Suppressor macrophage treated with lipopolysaccharide for 1 hour (primary cell): ENCODE results near the gene SNTN.

Source experiments
- DNase-seq, 3 donors: peaks; one replicate each; pipeline ENCODE4 v3.0.0-alpha.2; 2020 to 2022

The SNTN gene

GRCh38 chr3:63679186-63679585 is 26.7 kb downstream of the SNTN start:
- DNase-seq, result peak in 2 of 3 donors; percentile 39 to 83

DNA sequence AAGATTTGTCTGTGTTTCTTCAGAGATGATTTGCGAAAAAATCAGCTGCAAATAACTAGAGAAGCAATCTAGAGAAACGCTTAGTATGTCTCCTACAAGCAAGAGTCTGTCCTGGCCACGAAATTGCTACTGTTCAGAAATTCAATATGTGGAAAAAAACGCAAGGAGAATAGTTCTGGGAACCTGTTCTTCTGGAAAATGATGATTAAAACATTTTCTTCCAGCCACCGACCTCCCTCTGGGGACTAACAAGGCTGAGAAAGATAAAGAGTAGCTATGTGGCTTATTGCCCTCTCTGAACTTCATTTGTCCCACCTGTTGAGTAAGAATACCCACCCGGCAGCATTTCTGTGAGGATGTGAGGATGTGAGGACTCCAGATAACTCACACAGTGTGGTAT is 31.6 kb downstream of the SNTN start:
- peak in 1 of 3 donors; percentile 7 for DNase-seq

DNA sequence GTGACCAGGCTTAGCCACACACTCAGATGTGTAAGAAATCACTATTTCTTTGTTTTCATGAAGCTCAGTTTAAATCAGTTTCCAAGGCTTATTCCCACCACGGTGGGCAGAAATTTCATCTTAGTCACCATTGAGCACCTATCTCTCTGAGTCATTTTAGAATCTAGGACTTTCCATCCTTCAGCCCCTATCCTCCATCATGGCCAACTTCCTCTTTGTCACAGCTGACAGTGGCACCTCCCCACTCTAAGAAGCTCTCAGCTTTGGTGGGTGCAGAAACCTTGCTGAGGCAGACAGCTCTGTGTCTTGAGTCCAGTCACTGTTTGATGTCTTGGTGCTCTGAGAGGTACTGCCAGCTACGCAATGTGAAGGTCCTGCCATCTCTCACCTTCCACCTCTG is 32.9 kb downstream of the SNTN start:
- peak; percentile 11 to 41 (median 18) for DNase-seq

GRCh38 chr3:63687278-63688225 is 35.1 kb downstream of the SNTN start:
- DNase-seq, result no peak

DNA sequence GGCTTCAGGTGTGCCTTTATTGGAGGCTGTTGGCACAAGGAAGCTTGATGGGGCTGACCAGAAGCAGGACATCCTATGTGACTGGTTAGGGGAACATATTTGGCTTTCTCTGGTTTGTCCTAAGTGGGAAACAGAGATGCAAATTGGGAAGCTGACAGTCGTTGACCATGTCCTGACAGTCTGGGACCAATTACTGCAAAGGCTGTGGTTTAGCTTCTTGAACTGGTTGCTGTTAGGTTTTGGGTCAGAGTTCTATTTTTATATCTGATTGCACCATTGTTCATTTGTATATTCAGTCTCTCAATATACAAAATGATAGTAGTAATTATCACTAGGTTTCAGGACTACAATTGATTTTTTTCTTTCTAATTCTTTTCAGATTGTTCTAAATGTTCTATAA is 36.8 kb downstream of the SNTN start:
- no peak for DNase-seq

- DNase-seq, result no peak
These were observed 40.9 kb downstream of the SNTN start for GRCh38 chr3:63693351-63693750.

GRCh38 chr3:63705092-63705645 is 52.7 kb downstream of the SNTN start:
- DNase-seq, result peak in 1 of 3 donors; percentile 9

DNA sequence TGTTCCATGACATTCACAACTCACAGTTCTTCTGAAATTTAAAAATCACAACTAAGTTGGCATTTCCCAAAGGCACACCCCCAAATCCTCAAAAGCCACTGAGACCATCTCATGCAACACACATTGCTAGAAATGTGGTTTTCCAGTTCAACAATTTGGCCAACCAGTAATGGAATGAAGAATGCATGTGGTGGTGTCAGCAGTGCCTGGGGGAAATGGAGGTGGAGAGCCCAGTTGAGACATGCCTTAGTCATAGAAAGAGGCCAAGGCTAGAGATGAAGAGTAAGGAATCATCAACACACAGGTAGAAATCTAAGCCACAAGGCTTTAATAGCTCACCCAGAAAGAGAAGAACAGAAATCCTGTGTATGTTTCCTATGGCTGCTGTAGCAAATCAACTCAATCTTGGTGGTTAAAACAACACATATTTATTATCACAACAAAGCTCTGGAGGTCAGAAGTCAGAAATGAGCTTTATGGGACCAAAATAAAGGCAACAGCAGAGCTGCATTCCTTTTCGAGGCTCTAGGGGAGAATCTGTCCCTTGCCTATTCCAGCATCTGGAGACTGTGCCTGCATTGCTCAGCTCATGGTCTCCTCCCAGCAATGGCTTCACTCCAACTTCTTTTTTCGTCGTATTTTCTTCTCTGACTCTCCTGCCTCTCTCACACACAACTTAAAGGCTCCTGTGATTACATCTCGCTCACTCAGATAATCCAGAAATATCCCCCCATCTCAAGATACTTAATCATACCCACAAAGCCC is 54.0 kb downstream of the SNTN start:
- DNase-seq, result peak in 1 of 3 donors; percentile 5

DNA sequence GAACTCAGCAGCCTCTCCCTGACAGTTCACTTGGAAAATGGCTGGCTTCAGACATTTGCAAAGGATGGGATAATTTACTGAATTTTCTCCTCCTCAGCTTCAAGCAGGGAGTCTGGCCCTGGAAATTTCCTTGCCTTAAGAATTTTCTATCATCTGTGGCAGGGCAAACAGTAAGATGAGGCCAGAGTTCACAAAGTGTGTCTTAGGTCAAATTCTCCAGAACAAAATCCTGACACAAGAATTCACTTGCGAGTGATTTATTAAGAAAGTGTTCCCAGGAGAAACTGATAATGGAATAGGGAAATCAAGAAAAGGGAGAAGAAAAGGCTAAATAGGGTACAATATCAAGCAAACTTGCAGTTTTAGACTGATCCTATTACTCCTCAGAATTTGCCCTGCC is 55.3 kb downstream of the SNTN start:
- DNase-seq, result peak in 1 of 3 donors; percentile 8

DNA sequence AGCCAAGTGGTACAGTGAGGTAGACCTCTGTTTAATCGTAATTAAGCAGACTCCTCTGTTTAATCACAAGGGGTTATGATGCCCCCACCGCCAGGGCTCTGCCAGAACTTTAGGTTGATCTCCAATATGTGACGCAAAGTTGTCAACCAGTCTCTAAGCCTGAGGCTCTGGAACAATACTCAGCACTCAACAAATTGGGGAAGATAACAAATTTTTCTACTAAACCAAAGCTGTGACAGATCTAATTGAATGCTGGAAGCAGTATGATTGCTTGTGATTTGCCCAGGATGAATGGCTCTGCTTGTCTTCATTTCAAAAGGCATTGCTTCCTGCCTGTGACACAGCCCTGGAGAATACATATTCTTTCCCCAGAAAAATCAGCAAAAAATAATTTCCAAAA is 57.1 kb downstream of the SNTN start:
- DNase-seq, result peak in 1 of 3 donors; percentile 6
